RPMI8226 (cell line): ENCODE data around the gene MARCO.

ENCODE experiments used
- DNase-seq: peaks from one replicate; pipeline ENCODE4 v3.0.0-alpha.2; 2015

MARCO gene

GRCh38 chr2:118942031-118942430 is at the start of gene MARCO:
TSS of gene MARCO (plus strand) at chr2:118942194. CDS start at chr2:118942301, 107 bp downstream.
- no peak for DNase-seq

DNA sequence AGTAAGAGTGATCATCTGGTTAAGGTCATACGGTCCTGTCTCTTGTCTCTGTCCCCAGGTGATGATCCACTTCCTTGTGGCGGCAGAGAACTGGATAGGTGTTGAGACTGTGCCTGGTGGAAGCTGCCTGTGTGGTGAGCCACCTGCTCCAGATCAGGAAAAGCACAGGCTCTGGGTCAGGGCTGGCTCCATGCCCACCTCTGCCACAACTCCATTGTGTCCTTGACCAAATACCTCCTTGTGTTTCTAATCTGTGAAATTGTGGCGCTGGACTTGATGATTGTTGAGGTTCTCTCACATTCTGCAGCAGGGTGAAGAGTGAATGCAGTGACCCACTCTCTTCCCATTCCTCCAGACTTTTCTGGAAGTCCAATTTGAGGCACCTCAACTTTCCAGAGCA is 48.9 kb upstream of the MARCO start:
- DNase-seq, result no peak

DNA sequence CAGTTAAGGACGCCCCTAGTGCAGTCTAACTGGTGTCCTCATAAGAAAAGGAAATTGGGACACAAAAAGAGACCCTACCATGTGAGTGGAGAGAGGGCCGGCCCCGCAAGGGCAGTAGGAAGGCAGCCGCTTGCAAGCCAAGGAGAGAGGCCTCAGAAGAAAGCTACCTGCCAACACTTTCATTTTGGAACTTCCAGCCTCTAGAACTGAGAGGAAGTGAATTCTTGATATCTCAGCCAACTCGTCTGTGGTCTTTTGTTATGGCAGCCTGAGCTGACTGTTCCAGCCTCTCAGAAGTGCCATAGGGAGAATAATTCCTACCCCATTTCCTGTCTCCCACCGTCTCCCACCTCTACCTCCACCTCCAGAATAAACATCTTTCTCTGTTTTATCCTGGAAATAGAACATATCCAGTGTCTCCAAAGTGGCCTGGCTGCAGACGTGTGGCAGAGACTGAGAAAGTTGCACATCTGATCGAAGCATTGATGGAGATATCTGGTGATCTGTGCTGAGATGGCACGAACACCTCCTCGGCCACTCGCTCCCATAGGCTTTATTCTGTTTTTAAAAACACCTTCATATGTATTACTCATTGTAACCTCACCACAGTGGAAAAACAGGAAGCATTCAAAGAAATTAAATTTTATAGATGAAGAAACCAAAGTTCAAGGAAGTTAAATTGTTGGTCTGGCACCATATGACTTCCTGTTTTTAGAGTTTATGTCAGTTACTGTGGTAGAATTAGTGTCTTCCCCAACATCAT is 39.5 kb upstream of the MARCO start:
- no peak for DNase-seq

- no peak for DNase-seq
These were observed 39.0 kb upstream of the MARCO start for GRCh38 chr2:118903029-118903351.

DNA sequence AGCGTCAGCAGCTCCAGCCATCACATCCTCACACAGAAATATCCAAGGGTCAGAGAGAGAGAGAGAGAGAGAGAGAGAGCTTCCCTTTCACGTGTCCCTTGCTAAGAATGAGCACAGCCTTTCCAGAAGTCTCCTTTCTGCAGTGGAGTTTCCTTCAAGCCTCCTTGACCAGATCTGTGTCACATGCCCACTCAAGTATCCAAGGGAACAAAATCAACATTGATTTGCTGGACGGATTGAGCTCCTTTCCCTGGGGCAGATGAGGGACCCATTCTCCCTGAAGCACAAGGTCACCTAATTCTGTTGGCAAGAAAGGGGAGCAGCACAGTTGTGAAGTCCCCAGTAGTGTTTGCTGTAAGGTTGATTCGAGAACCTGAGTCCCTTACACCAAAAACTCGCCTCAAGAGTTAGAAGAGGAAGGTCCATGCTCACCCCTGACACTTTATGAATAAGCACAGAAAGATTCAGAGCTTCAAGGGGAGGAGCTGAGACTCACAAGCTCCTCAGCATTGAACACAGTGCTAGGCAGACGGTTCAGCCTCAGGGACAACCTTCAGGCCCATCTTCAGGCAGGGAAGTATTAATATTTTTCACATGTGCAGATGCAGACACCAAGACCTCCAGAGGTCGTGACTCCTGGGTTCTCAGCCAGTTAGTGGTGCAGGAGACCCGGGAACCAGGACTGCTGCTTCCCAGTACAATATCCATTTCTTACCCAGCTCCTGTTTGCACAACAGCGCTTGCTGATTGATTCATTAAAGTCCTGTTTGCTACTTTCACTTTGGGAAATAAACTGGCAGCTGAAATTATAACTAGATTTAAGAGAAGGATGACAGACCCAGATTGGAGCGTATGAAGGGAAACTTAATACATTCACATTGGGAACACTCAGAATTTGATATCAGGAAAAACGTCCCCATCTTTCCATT is 38.2 kb upstream of the MARCO start:
- no peak for DNase-seq

DNA sequence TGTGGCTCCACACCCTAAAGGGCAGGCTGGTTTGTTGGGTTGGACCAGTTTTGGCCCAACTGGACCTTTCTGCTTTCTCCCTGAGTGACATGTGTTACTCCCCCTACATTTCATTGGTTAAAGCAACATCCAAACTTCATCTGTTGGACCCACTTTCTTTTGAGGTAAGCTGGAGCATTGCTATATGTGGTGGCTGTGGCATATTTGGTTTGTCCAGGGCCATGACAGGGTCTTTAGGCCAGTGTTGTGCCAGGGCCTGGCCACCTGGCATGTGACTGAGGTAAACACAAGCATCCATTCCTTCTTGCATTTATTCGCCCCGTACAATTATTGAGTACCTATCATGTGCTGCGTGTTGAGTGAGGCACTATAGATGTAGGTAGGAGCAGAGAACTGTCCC is 36.8 kb upstream of the MARCO start:
- no peak for DNase-seq

DNA sequence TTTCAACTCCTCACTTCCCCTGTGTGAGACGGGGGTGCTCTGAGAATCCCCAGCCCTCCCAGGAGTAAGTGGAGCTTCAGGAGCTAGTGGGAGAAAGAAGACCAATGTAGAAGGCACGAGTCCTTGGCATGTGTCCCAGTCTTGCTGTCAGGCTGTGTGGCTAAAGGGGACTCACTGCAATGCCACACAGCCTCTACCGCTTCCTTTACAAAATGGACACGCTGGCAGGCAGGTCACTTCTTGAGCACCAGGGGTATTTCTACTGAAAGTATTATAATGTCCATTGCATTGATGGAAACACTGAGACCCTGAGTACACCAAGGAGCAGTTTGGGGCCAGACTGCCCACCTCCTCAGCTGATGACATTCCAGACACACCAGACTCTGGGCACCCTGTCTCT is 35.8 kb upstream of the MARCO start:
- no peak for DNase-seq

DNA sequence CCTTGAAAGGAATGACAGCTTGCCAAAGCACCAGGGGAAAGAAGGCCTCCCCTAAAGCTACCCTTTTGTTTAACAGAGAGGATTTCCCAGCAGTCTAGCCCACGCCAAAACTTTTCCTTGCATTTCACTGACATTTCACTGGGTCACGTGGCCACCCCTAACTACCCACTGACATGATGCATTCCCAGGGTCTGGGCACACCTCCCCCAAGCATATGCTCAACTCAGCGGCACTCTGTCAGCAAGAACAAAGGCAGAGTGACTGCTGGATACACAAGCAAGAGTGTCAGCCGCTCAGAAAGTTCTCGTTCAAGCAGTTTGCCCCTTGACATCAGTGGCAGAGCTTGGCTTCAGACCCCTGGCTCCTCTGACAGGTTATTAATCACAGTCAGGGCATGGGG is 34.2 kb upstream of the MARCO start:
- DNase-seq, result no peak

GRCh38 chr2:118909191-118909590 is 32.8 kb upstream of the MARCO start:
- DNase-seq, result no peak

- no peak for DNase-seq
These were observed 30.7 kb upstream of the MARCO start for GRCh38 chr2:118911166-118911856.

- DNase-seq, result no peak
These were observed 30.1 kb upstream of the MARCO start for GRCh38 chr2:118911936-118912335.

DNA sequence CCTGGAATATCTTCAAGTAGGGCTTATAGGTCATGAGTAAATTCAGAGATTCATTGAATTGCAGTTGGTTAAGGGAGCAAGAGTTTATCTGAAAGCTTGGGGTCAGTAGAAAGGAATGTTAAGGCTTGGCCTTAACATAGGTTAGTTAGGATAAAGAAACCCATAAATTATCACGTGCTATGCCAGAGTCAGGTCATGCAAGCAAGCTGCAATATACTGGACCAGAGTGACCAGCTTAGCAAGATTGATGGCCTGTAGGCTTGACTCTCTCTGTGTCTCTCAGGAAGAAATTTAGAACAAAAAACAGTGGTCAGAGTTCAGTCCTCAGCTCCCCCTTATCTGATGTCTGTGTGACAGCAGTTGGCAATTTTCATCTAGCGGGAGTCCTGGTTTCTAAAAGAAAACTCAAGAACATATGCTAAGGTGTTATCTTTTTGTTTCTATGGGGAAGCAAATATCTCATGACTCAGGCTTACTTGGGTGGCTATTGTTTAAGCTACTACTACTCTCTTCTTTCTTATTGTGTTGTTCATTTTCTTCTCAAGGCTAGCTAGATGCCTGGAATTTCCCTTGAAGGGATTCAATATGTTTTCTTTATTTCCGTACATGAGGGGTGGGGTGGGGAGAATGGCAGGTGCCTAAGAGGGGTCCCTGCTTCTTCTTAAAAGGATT is 28.7 kb upstream of the MARCO start:
- no peak for DNase-seq

DNA sequence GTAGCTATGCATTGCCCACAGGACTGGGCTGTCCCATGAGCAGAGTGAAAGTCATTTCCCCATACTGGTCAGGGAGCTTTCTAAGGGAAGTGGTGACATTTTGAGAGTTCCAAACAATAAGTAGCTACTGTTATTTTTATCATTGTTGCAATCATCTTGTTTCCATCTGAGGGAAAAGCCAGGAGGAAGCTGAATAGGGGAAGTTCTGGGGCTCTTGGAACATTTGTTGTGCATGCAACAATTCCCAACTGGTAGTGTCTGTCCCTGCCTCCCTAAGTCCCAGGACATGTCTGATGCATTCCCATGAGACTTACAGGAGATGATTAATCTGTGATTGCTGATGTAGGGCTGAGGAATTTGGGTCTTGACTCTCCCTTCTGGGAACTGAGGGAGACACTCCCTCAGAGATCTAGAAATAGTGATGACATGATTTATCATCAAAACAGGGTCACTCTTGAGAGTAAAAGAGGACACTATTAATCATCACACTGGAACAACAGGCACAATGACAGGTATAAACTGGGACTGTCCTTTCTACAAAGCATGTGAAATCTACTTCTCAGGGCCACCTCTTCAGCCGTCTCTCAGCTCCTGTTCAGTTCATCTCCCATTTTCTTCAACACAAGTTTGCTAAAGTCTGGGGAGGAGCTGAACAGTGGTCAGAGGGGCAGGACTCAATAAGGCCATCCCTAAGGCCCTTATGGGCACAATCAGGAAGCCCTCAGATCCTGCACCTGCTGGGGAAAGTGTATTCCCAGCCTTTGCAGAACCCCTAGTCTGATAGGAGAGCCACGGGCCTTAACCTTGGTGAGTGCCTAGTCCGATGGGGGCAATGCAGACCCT is 28.0 kb upstream of the MARCO start:
- no peak for DNase-seq

DNA sequence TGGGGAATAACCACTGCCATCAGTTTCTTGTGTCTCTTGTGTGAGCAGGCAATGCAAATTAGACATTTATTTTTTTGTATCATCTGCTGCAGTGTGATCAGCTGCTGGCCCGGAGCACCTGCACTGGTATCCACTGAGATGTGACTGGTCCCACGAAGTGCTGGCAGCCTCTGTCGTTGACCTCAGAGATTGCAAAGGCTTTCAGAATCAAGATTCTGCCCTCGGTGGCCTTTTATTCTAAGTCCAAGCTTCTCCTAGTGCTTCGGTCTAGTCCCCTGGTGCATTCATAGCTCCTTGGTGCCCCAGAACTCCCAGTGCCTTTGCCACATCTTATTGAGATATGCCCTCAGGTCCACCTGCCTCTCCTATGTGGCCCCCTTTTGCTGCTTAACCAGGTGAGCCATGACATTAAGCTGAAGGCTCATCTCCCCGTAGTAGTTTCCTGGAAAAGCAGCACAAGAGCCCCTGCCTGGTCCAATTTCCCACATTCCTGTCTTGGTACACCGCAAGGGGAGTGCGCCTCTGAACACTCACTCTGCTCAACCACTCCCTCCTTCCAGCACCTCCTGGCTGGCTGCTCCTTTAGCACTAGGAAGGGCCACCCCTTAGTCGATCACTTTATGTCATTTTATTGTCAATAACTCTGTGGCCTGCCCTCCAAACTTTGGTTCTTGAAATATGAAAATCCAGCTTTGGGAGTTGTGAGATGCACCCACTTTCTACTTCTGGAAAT is 27.1 kb upstream of the MARCO start:
- DNase-seq, result no peak

GRCh38 chr2:118918017-118918416 is 24.0 kb upstream of the MARCO start:
- no peak for DNase-seq

DNA sequence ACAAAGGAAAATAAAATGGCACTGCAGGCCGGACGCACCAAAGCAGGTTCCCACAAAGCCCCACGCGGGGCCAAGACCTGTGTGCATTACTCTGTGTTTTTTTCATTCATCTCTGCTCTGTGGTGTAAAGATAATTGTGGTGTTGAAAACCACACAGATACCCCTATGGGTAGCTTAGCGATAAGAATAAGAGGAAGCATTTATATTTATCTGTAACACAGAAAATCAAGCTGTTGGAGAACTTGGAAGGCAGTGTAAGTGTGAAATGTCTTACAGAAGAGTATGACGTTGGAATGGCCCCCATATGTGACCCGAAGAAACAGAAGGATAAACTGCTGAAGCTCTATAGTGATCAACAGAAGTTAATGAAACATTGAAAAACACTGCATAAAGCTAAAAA is 20.3 kb upstream of the MARCO start:
- no peak for DNase-seq

- no peak for DNase-seq
These were observed 19.7 kb upstream of the MARCO start for GRCh38 chr2:118922254-118922653.

DNA sequence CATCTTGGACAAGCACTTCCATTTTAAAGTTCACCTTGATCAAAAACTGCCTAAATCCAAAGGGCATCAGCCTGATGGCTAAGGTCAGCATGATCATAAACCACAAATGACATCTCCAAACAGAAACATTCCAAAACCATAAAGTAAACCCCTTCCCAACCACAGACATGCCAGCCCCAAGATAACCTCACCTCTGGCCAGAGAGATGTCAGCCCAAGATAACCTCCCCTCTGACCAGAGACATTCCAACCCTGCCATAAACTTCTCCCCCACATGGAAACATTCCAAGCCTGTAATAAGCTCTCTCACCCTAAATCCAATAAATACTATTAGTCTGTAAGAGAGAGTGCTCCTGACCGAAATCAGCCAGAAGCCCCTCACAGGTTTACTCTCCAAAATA is 18.6 kb upstream of the MARCO start:
- no peak for DNase-seq

DNA sequence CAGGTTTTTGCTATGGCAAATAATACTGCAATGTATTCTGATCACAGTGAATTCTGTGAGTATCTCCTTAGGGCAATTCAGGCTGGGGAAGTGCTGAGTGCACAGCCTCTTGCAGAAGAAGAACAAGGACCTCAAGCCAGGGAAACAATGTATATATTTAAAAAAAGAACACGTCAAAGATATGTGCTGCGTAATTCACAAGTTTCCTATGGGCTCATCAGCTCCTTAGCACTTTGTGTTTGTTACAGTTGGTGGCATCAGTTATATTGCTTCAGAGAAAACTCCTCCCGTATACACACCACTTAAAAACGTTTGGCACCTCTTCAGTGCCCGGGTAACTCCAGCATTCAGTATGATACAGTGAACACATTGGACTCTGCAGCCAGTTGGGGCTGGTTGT is 16.5 kb upstream of the MARCO start:
- DNase-seq, result no peak

DNA sequence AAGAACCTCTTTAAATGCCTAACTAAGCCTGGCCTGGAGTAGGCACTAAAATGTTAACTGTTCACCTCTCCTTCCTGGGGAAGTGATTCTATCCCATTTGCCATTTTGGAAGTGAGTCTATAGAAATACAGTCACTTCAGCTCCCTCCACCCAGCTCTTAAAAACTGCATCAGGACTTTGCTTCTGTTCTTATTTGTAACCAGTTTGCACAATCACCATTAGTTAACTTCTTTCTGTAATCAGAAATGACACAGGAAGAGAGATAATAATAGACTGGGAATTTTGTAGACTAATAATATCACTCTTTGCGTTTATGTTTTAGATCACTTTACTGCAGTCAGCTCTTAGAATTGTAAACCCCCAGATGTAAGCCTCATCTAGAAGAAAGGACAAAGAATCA is 16.0 kb upstream of the MARCO start:
- DNase-seq, result no peak

- DNase-seq, result no peak
These were observed 12.9 kb upstream of the MARCO start for GRCh38 chr2:118929059-118929458.

GRCh38 chr2:118932949-118933348 is 9.0 kb upstream of the MARCO start:
- no peak for DNase-seq
